HepG2 (cell line): ENCODE results near the gene NRN1L. TPM values are rescaled to one million over a fixed set of nuclear protein-coding genes. Genes with fewer than 3 reads are reported as not detected.

Experiments
- DR1 ChIP-seq: sonication (generic); formaldehyde crosslinking; IDR thresholded peaks from 2 replicates; pipeline ENCODE4 v1.8.0; 2021; ENCODE audit warnings: mild to moderate bottlenecking, missing genetic modification reagents, inconsistent platforms
- GABPA ChIP-seq, 2 experiments: IDR thresholded peaks; 2 replicates each; pipeline ENCODE4 v1.6.1; 2011 to 2016; ENCODE audit warnings: low read depth in 2 of 2, low read length in 1 of 2, missing biosample characterization in 1 of 2, missing genetic modification characterization in 1 of 2
- IRX3 ChIP-seq: sonication (generic); formaldehyde crosslinking; IDR thresholded peaks from 2 replicates; pipeline ENCODE4 v1.8.1; 2023; ENCODE audit warnings: mild to moderate bottlenecking, low read depth, missing genetic modification reagents, borderline replicate concordance
- KDM5A ChIP-seq: fragments of 200-600 bp; sonication (generic); IDR thresholded peaks from 2 replicates; pipeline ENCODE4 v1.7.0; 2018; ENCODE audit warnings: antibody characterized with exemption, mild to moderate bottlenecking, low read length, borderline replicate concordance
- KLF9 ChIP-seq: IDR thresholded peaks from 2 replicates; pipeline ENCODE4 v1.6.1; 2016; ENCODE audit warnings: low read depth
- MIER2 ChIP-seq: IDR thresholded peaks from 2 replicates; pipeline ENCODE4 v1.6.1; 2016; ENCODE audit warnings: missing biosample characterization, missing genetic modification reagents
- MXD4 ChIP-seq: IDR thresholded peaks from 2 replicates; pipeline ENCODE4 v1.6.1; 2016; ENCODE audit warnings: mild to moderate bottlenecking, missing biosample characterization, missing genetic modification reagents
- NCOR1 ChIP-seq: fragments of 200-600 bp; sonication (generic); IDR thresholded peaks from 2 replicates; pipeline ENCODE4 v1.7.0; 2017; ENCODE audit warnings: antibody characterized with exemption, low read length, borderline replicate concordance
- NFE2L1 ChIP-seq: sonication (generic); formaldehyde crosslinking; IDR thresholded peaks from 2 replicates; pipeline ENCODE4 v1.4.0; 2020; ENCODE audit warnings: missing genetic modification reagents, mild to moderate bottlenecking, borderline replicate concordance
- NKX3-1 ChIP-seq: sonication (generic); formaldehyde crosslinking; IDR thresholded peaks from 2 replicates; pipeline ENCODE4 v1.5.0; 2020; ENCODE audit warnings: missing genetic modification reagents
- NONO ChIP-seq, 2 experiments: fragments of 450-650 bp in 1 of 2; sonication (generic) in 1 of 2; formaldehyde crosslinking in 1 of 2; IDR thresholded peaks in 1 of 2; conservative IDR thresholded peaks in 1 of 2; 2 replicates each; pipeline versions ENCODE4 v1.6.1 to v1.8.0; 2017 to 2022; ENCODE audit warnings: mild to moderate bottlenecking in 1 of 2, missing genetic modification reagents in 1 of 2, moderate library complexity in 1 of 2
- POGZ ChIP-seq: sonication (generic); formaldehyde crosslinking; IDR thresholded peaks from 2 replicates; pipeline ENCODE4 v1.4.0; 2020; ENCODE audit warnings: mild to moderate bottlenecking, missing genetic modification reagents
- POLR2AphosphoS2 ChIP-seq: IDR thresholded peaks from 2 replicates; pipeline ENCODE4 v1.6.1; 2011; ENCODE audit warnings: low read depth, low read length, improper control_type of control experiment
- RAD21 ChIP-seq: fragments of 450-650 bp; formaldehyde crosslinking; IDR thresholded peaks from 2 replicates; pipeline ENCODE4 v1.5.0; 2020; ENCODE audit warnings: mild to moderate bottlenecking
- RFX3 ChIP-seq: IDR thresholded peaks from 2 replicates; pipeline ENCODE4 v1.6.1; 2016; ENCODE audit warnings: missing biosample characterization, missing genetic modification reagents
- SOX5 ChIP-seq: IDR thresholded peaks from 2 replicates; pipeline ENCODE4 v1.6.1; 2016; ENCODE audit warnings: borderline replicate concordance
- U2AF1 ChIP-seq: fragments of 200-400 bp; formaldehyde crosslinking; optimal IDR thresholded peaks from 2 replicates; pipeline ENCODE3; 2017; ENCODE audit warnings: mild to moderate bottlenecking, low read depth, low read length
- ZNF264 ChIP-seq: sonication (generic); formaldehyde crosslinking; IDR thresholded peaks from 2 replicates; pipeline ENCODE4 v1.4.0; 2020; ENCODE audit warnings: missing genetic modification reagents
- ZNF296 ChIP-seq: sonication (generic); formaldehyde crosslinking; conservative IDR thresholded peaks from 2 replicates; pipeline ENCODE4 v1.5.0; 2020; ENCODE audit warnings: mild to moderate bottlenecking, missing genetic modification reagents
- ZNF331 ChIP-seq: sonication (generic); formaldehyde crosslinking; IDR thresholded peaks from 2 replicates; pipeline ENCODE4 v1.4.0; 2020; ENCODE audit warnings: missing genetic modification reagents
- ZNF430 ChIP-seq: sonication (generic); formaldehyde crosslinking; IDR thresholded peaks from 2 replicates; pipeline ENCODE4 v1.9.0; 2021; ENCODE audit warnings: mild to moderate bottlenecking, missing genetic modification reagents
- ZNF441 ChIP-seq: sonication (generic); formaldehyde crosslinking; IDR thresholded peaks from 2 replicates; pipeline ENCODE4 v1.7.0; 2021; ENCODE audit warnings: missing genetic modification reagents, borderline replicate concordance
- ZNF501 ChIP-seq: sonication (generic); formaldehyde crosslinking; IDR thresholded peaks from 2 replicates; pipeline ENCODE4 v1.5.1; 2020; ENCODE audit warnings: mild to moderate bottlenecking, moderate library complexity, missing genetic modification reagents
- ZNF547 ChIP-seq: sonication (generic); formaldehyde crosslinking; IDR thresholded peaks from 2 replicates; pipeline ENCODE4 v1.5.1; 2020; ENCODE audit warnings: mild to moderate bottlenecking, missing genetic modification reagents
- ZNF552 ChIP-seq: sonication (generic); formaldehyde crosslinking; IDR thresholded peaks from 2 replicates; pipeline ENCODE4 v1.9.0; 2022; ENCODE audit warnings: missing genetic modification reagents, mild to moderate bottlenecking, borderline replicate concordance
- ZNF652 ChIP-seq: IDR thresholded peaks from 2 replicates; pipeline ENCODE4 v1.6.1; 2016; ENCODE audit warnings: low read depth, borderline replicate concordance
- ZNF670 ChIP-seq: sonication (generic); formaldehyde crosslinking; IDR thresholded peaks from 2 replicates; pipeline ENCODE4 v1.8.0; 2022; ENCODE audit warnings: mild to moderate bottlenecking, missing genetic modification reagents, borderline replicate concordance
- ZNF672 ChIP-seq: sonication (generic); formaldehyde crosslinking; IDR thresholded peaks from 2 replicates; pipeline ENCODE4 v1.8.1; 2022; ENCODE audit warnings: missing genetic modification reagents
- polyA plus RNA-seq, 8 experiments: library from polyadenylated mRNA; depleted of rRNA in 3 of 8; stranded (reverse) in 7 of 8; unstranded in 1 of 8; fragments of >200 nt; fragmentation: Illumina TruSeq in 4 of 8; extraction: Trizol in 4 of 8; gene quantifications; 2 replicates each; pipeline versions ENCODE4 v1.2.1 to v1.2.3, GENCODE V29; 2011 to 2016; ENCODE audit warnings: low read depth in 4 of 8, missing spikeins in 1 of 8, mixed read lengths in 1 of 8; ENCODE audit not compliant: insufficient read depth in 1 of 8
- total RNA-seq, 5 experiments: library from RNA; depleted of rRNA; stranded (reverse); fragments of >200 nt; fragmentation: Illumina TruSeq; extraction: Trizol; gene quantifications; 2 replicates each; pipeline ENCODE4 v1.2.3, GENCODE V29; 2016; ENCODE audit warnings: low read depth in 1 of 5
- TF ChIP-seq, protein P1 (sequence below): sonication (generic); formaldehyde crosslinking; IDR thresholded peaks from 2 replicates; pipeline ENCODE4 v1.9.0; 2022; ENCODE audit warnings: low read depth, missing genetic modification reagents
- TF ChIP-seq, protein P2 (sequence below): sonication (generic); formaldehyde crosslinking; IDR thresholded peaks from 2 replicates; pipeline ENCODE4 v1.9.0; 2021; ENCODE audit warnings: missing genetic modification reagents, borderline replicate concordance

Gene NRN1L
- total and polyA plus RNA-seq, 2 of the 13 experiments (the other 11 are each of a cell fraction or from before 2014, with no cell fraction given), result 0.53 to 1.2 TPM

DNA sequence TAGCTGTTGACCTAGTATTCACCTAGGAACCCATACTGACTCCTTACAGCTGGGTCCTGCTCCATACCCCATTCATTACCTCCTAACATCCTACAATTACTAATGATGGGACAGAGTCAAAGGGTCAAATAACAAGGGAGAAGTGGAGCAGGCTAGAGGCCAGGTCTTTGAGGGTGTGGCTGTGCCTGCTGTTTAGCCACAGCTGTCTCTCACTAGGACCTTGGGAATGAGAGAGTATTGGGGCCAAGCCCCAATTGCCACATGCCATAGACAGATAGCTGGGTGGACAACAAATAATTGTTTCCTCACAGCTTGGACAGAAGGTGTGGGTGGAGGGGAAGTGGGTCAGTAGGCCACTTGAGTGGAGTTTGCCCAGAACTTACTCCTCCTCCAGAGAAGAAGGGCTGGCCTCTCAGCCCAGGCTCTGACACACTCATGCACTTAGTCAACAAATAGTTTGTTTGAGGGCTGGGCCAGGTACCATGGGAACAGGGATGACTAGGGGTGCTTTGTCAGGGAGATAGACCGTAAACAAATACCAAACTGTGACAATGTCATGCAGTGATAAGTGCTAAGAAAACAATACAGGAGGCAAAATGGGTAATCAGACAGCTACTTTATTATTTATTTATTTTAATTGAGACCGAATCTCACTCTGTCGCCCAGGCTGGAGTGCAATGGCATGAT, 27.0 kb upstream of the NRN1L start (continued):
- no peak for TF ChIP-seq KLF9 (CRISPR knock-in tag)
- no peak for TF ChIP-seq ZNF670 (CRISPR knock-in tag)
- no peak for TF ChIP-seq RAD21
- peak; percentile 40; the same call in 1 of the 2 replicates for TF ChIP-seq MIER2 (CRISPR knock-in tag)
- TF ChIP-seq ZNF501 (CRISPR knock-in tag), result no peak
- peak; percentile 87; the same call in 1 of the 2 replicates for TF ChIP-seq MXD4 (CRISPR knock-in tag)
- TF ChIP-seq ZNF672 (CRISPR knock-in tag), result no peak
- TF ChIP-seq, protein P1, sequence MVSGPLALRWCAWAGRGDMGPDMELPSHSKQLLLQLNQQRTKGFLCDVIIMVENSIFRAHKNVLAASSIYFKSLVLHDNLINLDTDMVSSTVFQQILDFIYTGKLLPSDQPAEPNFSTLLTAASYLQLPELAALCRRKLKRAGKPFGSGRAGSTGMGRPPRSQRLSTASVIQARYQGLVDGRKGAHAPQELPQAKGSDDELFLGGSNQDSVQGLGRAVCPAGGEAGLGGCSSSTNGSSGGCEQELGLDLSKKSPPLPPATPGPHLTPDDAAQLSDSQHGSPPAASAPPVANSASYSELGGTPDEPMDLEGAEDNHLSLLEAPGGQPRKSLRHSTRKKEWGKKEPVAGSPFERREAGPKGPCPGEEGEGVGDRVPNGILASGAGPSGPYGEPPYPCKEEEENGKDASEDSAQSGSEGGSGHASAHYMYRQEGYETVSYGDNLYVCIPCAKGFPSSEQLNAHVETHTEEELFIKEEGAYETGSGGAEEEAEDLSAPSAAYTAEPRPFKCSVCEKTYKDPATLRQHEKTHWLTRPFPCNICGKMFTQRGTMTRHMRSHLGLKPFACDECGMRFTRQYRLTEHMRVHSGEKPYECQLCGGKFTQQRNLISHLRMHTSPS (CRISPR knock-in tag), result no peak
- peak; percentile 47; the same call in 1 of the 2 replicates for TF ChIP-seq ZNF547 (CRISPR knock-in tag)
- TF ChIP-seq ZNF331 (CRISPR knock-in tag), result no peak
- TF ChIP-seq POLR2AphosphoS2, result no peak
- TF ChIP-seq DR1, result 0 out of 2 replicates have a peak, but pooled peaks have one; percentile 29
- TF ChIP-seq ZNF264, result peak; percentile 55; the same call in 1 of the 2 replicates
- no peak for TF ChIP-seq POGZ
- 0 out of 2 replicates have a peak, but pooled peaks have one; percentile 38 for TF ChIP-seq ZNF441 (CRISPR knock-in tag)
- TF ChIP-seq U2AF1, result no peak
- TF ChIP-seq NFE2L1 (CRISPR knock-in tag), result no peak
- TF ChIP-seq NCOR1, result peak; percentile 75; the same call in 1 of the 2 replicates
- TF ChIP-seq, protein P2, sequence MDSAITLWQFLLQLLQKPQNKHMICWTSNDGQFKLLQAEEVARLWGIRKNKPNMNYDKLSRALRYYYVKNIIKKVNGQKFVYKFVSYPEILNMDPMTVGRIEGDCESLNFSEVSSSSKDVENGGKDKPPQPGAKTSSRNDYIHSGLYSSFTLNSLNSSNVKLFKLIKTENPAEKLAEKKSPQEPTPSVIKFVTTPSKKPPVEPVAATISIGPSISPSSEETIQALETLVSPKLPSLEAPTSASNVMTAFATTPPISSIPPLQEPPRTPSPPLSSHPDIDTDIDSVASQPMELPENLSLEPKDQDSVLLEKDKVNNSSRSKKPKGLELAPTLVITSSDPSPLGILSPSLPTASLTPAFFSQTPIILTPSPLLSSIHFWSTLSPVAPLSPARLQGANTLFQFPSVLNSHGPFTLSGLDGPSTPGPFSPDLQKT (CRISPR knock-in tag), result no peak
- no peak for TF ChIP-seq NKX3-1 (CRISPR knock-in tag)
- TF ChIP-seq ZNF652, result no peak
- TF ChIP-seq ZNF296 (CRISPR knock-in tag), result no peak
- TF ChIP-seq IRX3 (CRISPR knock-in tag), result no peak
- no peak for TF ChIP-seq KDM5A
- no peak for TF ChIP-seq NONO (IDR thresholded peaks at IDR 0.05)
- TF ChIP-seq NONO (CRISPR knock-in tag; conservative IDR thresholded peaks at IDR 0.05), result no peak
- TF ChIP-seq ZNF430 (CRISPR knock-in tag), result no peak
- peak; percentile 93 for TF ChIP-seq RFX3
- TF ChIP-seq SOX5, result peak; percentile 85; the same call in 1 of the 2 replicates
- no peak for TF ChIP-seq GABPA (IDR thresholded peaks at IDR 0.05; ENCODE audit: low read depth, low read length)
- TF ChIP-seq GABPA (CRISPR knock-in tag; IDR thresholded peaks at IDR 0.05; ENCODE audit: low read depth), result 0 out of 2 replicates have a peak, but pooled peaks have one; percentile 33
- TF ChIP-seq ZNF552 (CRISPR knock-in tag), result no peak
